Neural cell (in vitro differentiated cells): ENCODE data around the gene NIPBL. TPM values are rescaled to one million over a fixed set of nuclear protein-coding genes. Genes with fewer than 3 reads are reported as not detected.

Source experiments
- H2AFZ ChIP-seq: fragments of 200-600, 300-800 bp; sonication (generic), shearing (Covaris generic); 2 replicates; pipeline ENCODE4 v1.6.0; 2014; ENCODE audit warnings: low read depth, mild to moderate bottlenecking, antibody characterized with exemption, low read length, moderate library complexity
- H3F3A ChIP-seq: fragments of 200-600 bp; shearing (Covaris generic); 2 replicates; pipeline ENCODE4 v1.6.1; 2016; ENCODE audit warnings: mild to moderate bottlenecking, moderate library complexity, mixed read lengths, antibody characterized with exemption, low read length; ENCODE audit not compliant: insufficient read depth, poor library complexity, severe bottlenecking
- H3K27ac ChIP-seq: fragments of 200-600, 300-800 bp; sonication (generic), shearing (Covaris generic); 2 replicates; pipeline ENCODE4 v1.5.1; 2014; ENCODE audit warnings: mild to moderate bottlenecking, low read length, moderate library complexity
- H3K27me3 ChIP-seq: fragments of 300-800, 200-600 bp; sonication (generic), shearing (Covaris generic); 2 replicates; pipeline ENCODE4 v1.6.0; 2014; ENCODE audit warnings: mild to moderate bottlenecking, low read depth, low read length, moderate library complexity; ENCODE audit not compliant: insufficient read depth
- H3K36me3 ChIP-seq: fragments of 300-800, 200-600 bp; sonication (generic), shearing (Covaris generic); 2 replicates; pipeline ENCODE4 v1.5.1; 2014; ENCODE audit warnings: mild to moderate bottlenecking, antibody characterized with exemption, low read length, moderate library complexity; ENCODE audit not compliant: insufficient read depth
- H3K4me2 ChIP-seq: fragments of 300-800, 200-600 bp; sonication (generic), shearing (Covaris generic); 2 replicates; pipeline ENCODE4 v1.6.0; 2014; ENCODE audit warnings: mild to moderate bottlenecking, low read length
- H3K4me3 ChIP-seq: fragments of 300-800, 200-600 bp; sonication (generic), shearing (Covaris generic); 2 replicates; pipeline ENCODE4 v1.5.1; 2014; ENCODE audit warnings: mild to moderate bottlenecking, low read length, moderate library complexity
- H3K79me2 ChIP-seq: fragments of 200-600 bp; shearing (Covaris generic); replicated peaks from 2 replicates; pipeline ENCODE4 v1.6.0; 2014; ENCODE audit warnings: mild to moderate bottlenecking, low read length, moderate library complexity; ENCODE audit not compliant: insufficient read depth
- H3K9ac ChIP-seq: fragments of 300-800, 200-600 bp; sonication (generic), shearing (Covaris generic); 2 replicates; pipeline ENCODE4 v1.6.1; 2016; ENCODE audit warnings: mild to moderate bottlenecking, low read length, mixed read lengths
- H3K9me2 ChIP-seq: fragments of 200-600 bp; shearing (Covaris generic); 2 replicates; pipeline ENCODE4 v1.6.1; 2016; ENCODE audit warnings: mild to moderate bottlenecking, low read length, mixed read lengths; ENCODE audit not compliant: insufficient read depth
- H3K9me3 ChIP-seq: fragments of 200-600, 300-800 bp; sonication (generic), shearing (Covaris generic); 2 replicates; pipeline ENCODE4 v1.6.1; 2016; ENCODE audit warnings: mild to moderate bottlenecking, mixed run types, low read length, moderate library complexity, mixed read lengths
- H4K20me1 ChIP-seq: fragments of 200-600 bp; shearing (Covaris generic); 2 replicates; pipeline ENCODE4 v1.6.1; 2016; ENCODE audit warnings: mild to moderate bottlenecking, mixed run types; ENCODE audit not compliant: insufficient read depth
- CTCF ChIP-seq: fragments of 450-650 bp; IDR thresholded peaks from 2 replicates; pipeline ENCODE4 v1.5.1; 2014; ENCODE audit warnings: antibody characterized with exemption, mild to moderate bottlenecking, moderate library complexity; ENCODE audit not compliant: poor library complexity, severe bottlenecking
- EP300 ChIP-seq: fragments of 450-650 bp; conservative IDR thresholded peaks from 2 replicates; pipeline ENCODE4 v1.6.1; 2014; ENCODE audit warnings: antibody characterized with exemption, mild to moderate bottlenecking, moderate library complexity; ENCODE audit not compliant: poor library complexity, severe bottlenecking
- EZH2 ChIP-seq: fragments of 200-600, 300-800 bp; shearing (Covaris generic), sonication (generic); IDR thresholded peaks from 2 replicates; pipeline ENCODE4 v1.6.1; 2014; ENCODE audit warnings: antibody characterized with exemption, low read length, borderline replicate concordance, mild to moderate bottlenecking; ENCODE audit not compliant: insufficient read depth, poor library complexity, severe bottlenecking
- MXI1 ChIP-seq: fragments of 450-650 bp; conservative IDR thresholded peaks from 2 replicates; pipeline ENCODE4 v1.6.1; 2014; ENCODE audit warnings: antibody characterized with exemption, mild to moderate bottlenecking; ENCODE audit not compliant: poor library complexity, severe bottlenecking
- POLR2AphosphoS5 ChIP-seq: IDR thresholded peaks from 2 replicates; pipeline ENCODE4 v1.6.1; 2012
- RAD21 ChIP-seq: fragments of 450-650 bp; conservative IDR thresholded peaks from 2 replicates; pipeline ENCODE4 v1.6.1; 2014; ENCODE audit warnings: antibody characterized with exemption, mild to moderate bottlenecking, moderate library complexity
- SMC3 ChIP-seq: fragments of 450-650 bp; conservative IDR thresholded peaks from 2 replicates; pipeline ENCODE4 v1.6.1; 2014; ENCODE audit warnings: antibody characterized with exemption, mild to moderate bottlenecking, moderate library complexity; ENCODE audit not compliant: poor library complexity
- TAF1 ChIP-seq: IDR thresholded peaks from 2 replicates; pipeline ENCODE4 v1.6.1; 2012; ENCODE audit warnings: low read depth
- polyA plus RNA-seq: library from polyadenylated mRNA; depleted of rRNA; stranded (reverse); fragments of >200 nt; gene quantifications from 2 replicates; pipeline ENCODE4 v1.2.3, GENCODE V29; 2014
- TF ChIP-seq, protein P1 (sequence below): IDR thresholded peaks from 2 replicates; pipeline ENCODE4 v1.6.1; 2012; ENCODE audit warnings: borderline replicate concordance

The NIPBL gene
- polyA plus RNA-seq, 1 donor from 2014 or later, result 27.5 TPM

DNA sequence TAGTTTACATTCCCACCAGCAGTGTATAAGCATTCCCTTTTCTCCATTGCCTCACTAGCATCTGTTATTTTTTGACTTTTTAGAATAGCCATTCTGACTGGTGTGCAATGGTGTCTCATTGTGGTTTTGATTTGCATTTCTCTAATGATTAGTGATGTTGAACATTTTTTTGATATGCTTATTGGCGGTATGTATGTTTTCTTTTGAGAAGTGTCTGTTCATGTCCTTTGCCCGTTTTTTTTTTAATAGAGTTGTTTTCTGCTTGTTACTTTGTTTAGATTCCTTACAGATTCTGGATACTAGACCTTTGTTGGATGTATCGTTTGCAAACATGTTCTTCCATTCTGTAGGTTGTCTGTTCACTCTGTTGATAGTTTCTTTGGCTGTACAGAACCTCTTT, 25.3 kb downstream of the NIPBL start:
- Histone ChIP-seq H3K79me2 (peaks cover 98% of the 10 kb centered on the region), H3K27ac (no peak overlapping the region), H3F3A (no peaks in the 10 kb centered on the region), H4K20me1 (no peaks in the 10 kb centered on the region), H3K36me3 (no peaks in the 10 kb centered on the region), H3K9me2 (no peaks in the 10 kb centered on the region), H2AFZ (no peak overlapping the region), H3K4me3 (no peak overlapping the region), H3K9ac (no peak overlapping the region), H3K9me3 (no peaks in the 10 kb centered on the region), H3K27me3 (no peaks in the 10 kb centered on the region), H3K4me2 (no peak overlapping the region)
- TF ChIP-seq RAD21, result no peak
- TF ChIP-seq EP300, result no peak
- TF ChIP-seq, protein P1, sequence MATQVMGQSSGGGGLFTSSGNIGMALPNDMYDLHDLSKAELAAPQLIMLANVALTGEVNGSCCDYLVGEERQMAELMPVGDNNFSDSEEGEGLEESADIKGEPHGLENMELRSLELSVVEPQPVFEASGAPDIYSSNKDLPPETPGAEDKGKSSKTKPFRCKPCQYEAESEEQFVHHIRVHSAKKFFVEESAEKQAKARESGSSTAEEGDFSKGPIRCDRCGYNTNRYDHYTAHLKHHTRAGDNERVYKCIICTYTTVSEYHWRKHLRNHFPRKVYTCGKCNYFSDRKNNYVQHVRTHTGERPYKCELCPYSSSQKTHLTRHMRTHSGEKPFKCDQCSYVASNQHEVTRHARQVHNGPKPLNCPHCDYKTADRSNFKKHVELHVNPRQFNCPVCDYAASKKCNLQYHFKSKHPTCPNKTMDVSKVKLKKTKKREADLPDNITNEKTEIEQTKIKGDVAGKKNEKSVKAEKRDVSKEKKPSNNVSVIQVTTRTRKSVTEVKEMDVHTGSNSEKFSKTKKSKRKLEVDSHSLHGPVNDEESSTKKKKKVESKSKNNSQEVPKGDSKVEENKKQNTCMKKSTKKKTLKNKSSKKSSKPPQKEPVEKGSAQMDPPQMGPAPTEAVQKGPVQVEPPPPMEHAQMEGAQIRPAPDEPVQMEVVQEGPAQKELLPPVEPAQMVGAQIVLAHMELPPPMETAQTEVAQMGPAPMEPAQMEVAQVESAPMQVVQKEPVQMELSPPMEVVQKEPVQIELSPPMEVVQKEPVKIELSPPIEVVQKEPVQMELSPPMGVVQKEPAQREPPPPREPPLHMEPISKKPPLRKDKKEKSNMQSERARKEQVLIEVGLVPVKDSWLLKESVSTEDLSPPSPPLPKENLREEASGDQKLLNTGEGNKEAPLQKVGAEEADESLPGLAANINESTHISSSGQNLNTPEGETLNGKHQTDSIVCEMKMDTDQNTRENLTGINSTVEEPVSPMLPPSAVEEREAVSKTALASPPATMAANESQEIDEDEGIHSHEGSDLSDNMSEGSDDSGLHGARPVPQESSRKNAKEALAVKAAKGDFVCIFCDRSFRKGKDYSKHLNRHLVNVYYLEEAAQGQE, result no peak
- TF ChIP-seq CTCF, result no peak
- TF ChIP-seq MXI1, result no peak
- TF ChIP-seq SMC3, result no peak
- TF ChIP-seq TAF1, result no peak
- TF ChIP-seq EZH2, result no peak

GRCh38 chr5:36902353-36902752, 25.8 kb downstream of the NIPBL start:
- Histone ChIP-seq H3K9me3 (no peaks in the 10 kb centered on the region), H3K9me2 (no peaks in the 10 kb centered on the region), H3K36me3 (no peaks in the 10 kb centered on the region), H4K20me1 (no peaks in the 10 kb centered on the region), H3K9ac (no peak overlapping the region), H3K27me3 (no peaks in the 10 kb centered on the region), H2AFZ (no peak overlapping the region), H3K4me2 (no peak overlapping the region), H3K79me2 (peaks cover 98% of the 10 kb centered on the region), H3K27ac (no peak overlapping the region), H3K4me3 (no peak overlapping the region), H3F3A (no peaks in the 10 kb centered on the region)
- no peak for TF ChIP-seq SMC3
- no peak for TF ChIP-seq EZH2
- no peak for TF ChIP-seq EP300
- TF ChIP-seq, protein P1, result no peak
- no peak for TF ChIP-seq MXI1
- TF ChIP-seq TAF1, result no peak
- TF ChIP-seq POLR2AphosphoS5, result no peak
- TF ChIP-seq CTCF, result no peak
- TF ChIP-seq RAD21, result no peak
